ENCODE data around the gene GPR62. TPM values are rescaled to one million over a fixed set of nuclear protein-coding genes. Genes with fewer than 3 reads are reported as not detected.

The GPR62 gene
- total and polyA plus RNA-seq, 9 of the 15 experiments (the other 6 are each of a cell fraction or from before 2014, with no cell fraction given), result not detected

DNA sequence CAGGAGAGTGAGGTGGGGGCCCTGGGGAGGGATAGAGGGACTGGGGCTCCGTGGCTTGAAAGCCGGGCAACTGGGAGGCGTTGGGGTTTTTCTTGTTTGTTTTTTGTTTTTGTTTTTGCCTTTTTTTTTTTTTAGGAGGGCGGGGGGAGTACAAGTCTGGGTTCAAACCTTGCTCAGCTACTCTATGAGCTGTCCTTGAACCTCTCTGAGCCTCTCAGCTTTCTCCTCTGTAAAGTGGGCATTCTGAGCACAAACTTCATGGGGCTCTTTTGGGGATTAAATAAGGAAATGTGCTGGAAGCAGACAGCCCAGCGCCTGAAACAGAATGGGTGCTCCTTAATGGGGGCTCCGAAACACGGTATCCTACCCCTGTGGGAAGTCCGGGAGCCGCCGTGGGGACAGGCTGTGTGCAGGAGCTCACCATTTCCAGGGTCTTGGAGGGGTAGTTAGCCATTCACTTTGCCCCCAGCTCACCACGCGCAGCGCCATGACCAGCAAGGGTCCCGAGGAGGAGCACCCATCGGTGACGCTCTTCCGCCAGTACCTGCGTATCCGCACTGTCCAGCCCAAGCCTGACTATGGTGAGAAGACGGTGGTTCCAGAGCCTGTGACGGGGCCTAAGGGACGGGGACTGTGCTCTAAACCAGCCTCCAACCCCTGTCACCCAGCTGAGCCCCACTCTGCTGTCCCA, 28.5 kb downstream of the GPR62 start (continued):
- TF ChIP-seq STAG1 (CRISPR knock-in tag; IDR thresholded peaks at IDR 0.05; ENCODE audit: borderline replicate concordance), result no peak
- TF ChIP-seq, protein P1, sequence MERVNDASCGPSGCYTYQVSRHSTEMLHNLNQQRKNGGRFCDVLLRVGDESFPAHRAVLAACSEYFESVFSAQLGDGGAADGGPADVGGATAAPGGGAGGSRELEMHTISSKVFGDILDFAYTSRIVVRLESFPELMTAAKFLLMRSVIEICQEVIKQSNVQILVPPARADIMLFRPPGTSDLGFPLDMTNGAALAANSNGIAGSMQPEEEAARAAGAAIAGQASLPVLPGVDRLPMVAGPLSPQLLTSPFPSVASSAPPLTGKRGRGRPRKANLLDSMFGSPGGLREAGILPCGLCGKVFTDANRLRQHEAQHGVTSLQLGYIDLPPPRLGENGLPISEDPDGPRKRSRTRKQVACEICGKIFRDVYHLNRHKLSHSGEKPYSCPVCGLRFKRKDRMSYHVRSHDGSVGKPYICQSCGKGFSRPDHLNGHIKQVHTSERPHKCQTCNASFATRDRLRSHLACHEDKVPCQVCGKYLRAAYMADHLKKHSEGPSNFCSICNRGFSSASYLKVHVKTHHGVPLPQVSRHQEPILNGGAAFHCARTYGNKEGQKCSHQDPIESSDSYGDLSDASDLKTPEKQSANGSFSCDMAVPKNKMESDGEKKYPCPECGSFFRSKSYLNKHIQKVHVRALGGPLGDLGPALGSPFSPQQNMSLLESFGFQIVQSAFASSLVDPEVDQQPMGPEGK (CRISPR knock-in tag; IDR thresholded peaks at IDR 0.05; ENCODE audit: borderline replicate concordance), result no peak
- peak; percentile 95 for TF ChIP-seq POLR2A (conservative IDR thresholded peaks at IDR 0.05)
- TF ChIP-seq, protein P2, sequence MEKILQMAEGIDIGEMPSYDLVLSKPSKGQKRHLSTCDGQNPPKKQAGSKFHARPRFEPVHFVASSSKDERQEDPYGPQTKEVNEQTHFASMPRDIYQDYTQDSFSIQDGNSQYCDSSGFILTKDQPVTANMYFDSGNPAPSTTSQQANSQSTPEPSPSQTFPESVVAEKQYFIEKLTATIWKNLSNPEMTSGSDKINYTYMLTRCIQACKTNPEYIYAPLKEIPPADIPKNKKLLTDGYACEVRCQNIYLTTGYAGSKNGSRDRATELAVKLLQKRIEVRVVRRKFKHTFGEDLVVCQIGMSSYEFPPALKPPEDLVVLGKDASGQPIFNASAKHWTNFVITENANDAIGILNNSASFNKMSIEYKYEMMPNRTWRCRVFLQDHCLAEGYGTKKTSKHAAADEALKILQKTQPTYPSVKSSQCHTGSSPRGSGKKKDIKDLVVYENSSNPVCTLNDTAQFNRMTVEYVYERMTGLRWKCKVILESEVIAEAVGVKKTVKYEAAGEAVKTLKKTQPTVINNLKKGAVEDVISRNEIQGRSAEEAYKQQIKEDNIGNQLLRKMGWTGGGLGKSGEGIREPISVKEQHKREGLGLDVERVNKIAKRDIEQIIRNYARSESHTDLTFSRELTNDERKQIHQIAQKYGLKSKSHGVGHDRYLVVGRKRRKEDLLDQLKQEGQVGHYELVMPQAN (IDR thresholded peaks at IDR 0.05; ENCODE audit: borderline replicate concordance), result peak; percentile 68; the same call in 1 of the 2 replicates
- TF ChIP-seq RUNX1 (IDR thresholded peaks at IDR 0.05; ENCODE audit: low read depth), result no peak
- TF ChIP-seq, protein P3, sequence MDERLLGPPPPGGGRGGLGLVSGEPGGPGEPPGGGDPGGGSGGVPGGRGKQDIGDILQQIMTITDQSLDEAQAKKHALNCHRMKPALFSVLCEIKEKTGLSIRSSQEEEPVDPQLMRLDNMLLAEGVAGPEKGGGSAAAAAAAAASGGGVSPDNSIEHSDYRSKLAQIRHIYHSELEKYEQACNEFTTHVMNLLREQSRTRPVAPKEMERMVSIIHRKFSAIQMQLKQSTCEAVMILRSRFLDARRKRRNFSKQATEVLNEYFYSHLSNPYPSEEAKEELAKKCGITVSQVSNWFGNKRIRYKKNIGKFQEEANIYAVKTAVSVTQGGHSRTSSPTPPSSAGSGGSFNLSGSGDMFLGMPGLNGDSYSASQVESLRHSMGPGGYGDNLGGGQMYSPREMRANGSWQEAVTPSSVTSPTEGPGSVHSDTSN (CRISPR knock-in tag; IDR thresholded peaks at IDR 0.05; ENCODE audit: low read depth), result no peak
- TF ChIP-seq, protein P3 (tag; conservative IDR thresholded peaks at IDR 0.05; ENCODE audit: low read depth), result no peak

Measured in K562 (cell line).